ENCODE measurements around the gene BMP7. TPM values are rescaled to one million over a fixed set of nuclear protein-coding genes. Genes with fewer than 3 reads are reported as not detected.
A peak's percentile ranks its signal among the peaks of the same experiment; 100 is the strongest.

BMP7 gene
- total RNA-seq, 2 donors from 2014 or later = 0.34 to 0.78 TPM

GRCh38 chr20:57220337-57221145, 45.9 kb downstream of the BMP7 start:
- no peak for ATAC-seq
- intact Hi-C loops (cut with DNase I, micrococcal nuclease) = no loop called here
- DNase-seq = no peak

- no peak for DNase-seq
- intact Hi-C loops (cut with DNase I, micrococcal nuclease) = no loop called here
- no peak for ATAC-seq
Observed at GRCh38 chr20:57219071-57219677, 47.3 kb downstream of the BMP7 start.

- intact Hi-C loops (cut with DNase I, micrococcal nuclease) = no loop called here
- DNase-seq = no peak
- no peak for ATAC-seq
Observed at GRCh38 chr20:57218489-57218888, 48.0 kb downstream of the BMP7 start.

GRCh38 chr20:57217802-57218201, 48.6 kb downstream of the BMP7 start:
- DNase-seq (no peak), ATAC-seq (no peak)
- intact Hi-C loops (cut with DNase I, micrococcal nuclease) = no loop called here

GRCh38 chr20:57216669-57217068, 49.8 kb downstream of the BMP7 start:
- intact Hi-C loops (cut with DNase I, micrococcal nuclease) = no loop called here
- DNase-seq (no peak), ATAC-seq (no peak)

GRCh38 chr20:57215826-57216471, 50.5 kb downstream of the BMP7 start:
- no peak for ATAC-seq
- intact Hi-C loops (cut with DNase I, micrococcal nuclease) = no loop called here
- no peak for DNase-seq

GRCh38 chr20:57215426-57215825, 51.0 kb downstream of the BMP7 start:
- DNase-seq (no peak), ATAC-seq (no peak)
- intact Hi-C loops (cut with DNase I, micrococcal nuclease) = no loop called here

- intact Hi-C loops (cut with DNase I, micrococcal nuclease) = no loop called here
- ATAC-seq = no peak
- no peak for DNase-seq
Observed at GRCh38 chr20:57214948-57215347, 51.5 kb downstream of the BMP7 start.

- ATAC-seq (no peak), DNase-seq (no peak)
- intact Hi-C loops (cut with DNase I, micrococcal nuclease) = no loop called here
Observed at GRCh38 chr20:57214427-57214826, 52.0 kb downstream of the BMP7 start.

GRCh38 chr20:57213924-57214323, 52.5 kb downstream of the BMP7 start:
- no peak for ATAC-seq
- DNase-seq = no peak
- intact Hi-C loops (cut with DNase I, micrococcal nuclease) = no loop called here

GRCh38 chr20:57213291-57213690, 53.1 kb downstream of the BMP7 start:
- DNase-seq (no peak), ATAC-seq (no peak)
- intact Hi-C loops (cut with DNase I, micrococcal nuclease) = no loop called here

GRCh38 chr20:57212534-57213276, 53.7 kb downstream of the BMP7 start:
- peak; percentile 81 for ATAC-seq
- intact Hi-C loops (cut with DNase I, micrococcal nuclease) = no loop called here
- peak; percentile 41 to 62 for DNase-seq

GRCh38 chr20:57211908-57212533, 54.4 kb downstream of the BMP7 start:
- intact Hi-C loops (cut with DNase I, micrococcal nuclease) = no loop called here
- no peak for DNase-seq
- no peak for ATAC-seq

- intact Hi-C loops (cut with DNase I, micrococcal nuclease) = no loop called here
- no peak for ATAC-seq
Observed at GRCh38 chr20:57211406-57211805, 55.0 kb downstream of the BMP7 start.

GRCh38 chr20:57210911-57211280, 55.5 kb downstream of the BMP7 start:
- intact Hi-C loops (cut with DNase I, micrococcal nuclease) = no loop called here
- DNase-seq (no peak), ATAC-seq (no peak)

More at GRCh38 chr20:57211406-57211805, 55.0 kb downstream of the BMP7 start:
- no peak for DNase-seq

- DNase-seq (peak in 1 of 2 donors; percentile 32), ATAC-seq (peak; percentile 88)
- intact Hi-C loops (cut with DNase I, micrococcal nuclease) = no loop called here
Observed at GRCh38 chr20:57210054-57210910, 56.2 kb downstream of the BMP7 start.

- intact Hi-C loops (cut with DNase I, micrococcal nuclease) = no loop called here
- DNase-seq (no peak), ATAC-seq (no peak)
Observed at GRCh38 chr20:57209413-57209812, 57.0 kb downstream of the BMP7 start.

GRCh38 chr20:57208198-57208597, 58.2 kb downstream of the BMP7 start:
- ATAC-seq = no peak
- DNase-seq = no peak
- intact Hi-C loops (cut with DNase I, micrococcal nuclease) = no loop called here
